MCF 10A (cell line): ENCODE data around the gene SEC61A1. TPM values are rescaled to one million over a fixed set of nuclear protein-coding genes. Genes with fewer than 3 reads are reported as not detected.
A peak's percentile ranks its signal among the peaks of the same experiment; 100 is the strongest.

ENCODE experiments used
- BruUV-seq: library from RNA; stranded (reverse); fragments of 400-500 nt; replicated peaks from 2 replicates; lab custom pipeline; 2021; lab: Mats Ljungman, UMichigan
- CTCF ChIA-PET: fragments of 300-600 bp; sonication (Branson Sonifier 250); formaldehyde crosslinking; extraction: SDS; loops from one replicate; lab custom pipeline; 2021; ENCODE audit warnings: antibody characterized with exemption, inconsistent platforms; lab: Yijun Ruan, JAX
- POLR2A ChIA-PET: fragments of 300-600, 350-650 bp; sonication (Branson Sonifier 250); formaldehyde crosslinking; extraction: SDS; loops from one replicate; lab custom pipeline; 2020; ENCODE audit warnings: antibody characterized with exemption, inconsistent platforms; lab: Yijun Ruan, JAX
- DNase-seq: peaks from one replicate; pipeline ENCODE4 v3.0.0-alpha.2; 2018; ENCODE audit not compliant: unreplicated experiment
- H3K27ac Mint-ChIP-seq: one replicate; pipeline ENCODE4 v1.8.0; 2022; ENCODE audit warnings: mild to moderate bottlenecking, low read depth, mixed read lengths; ENCODE audit not compliant: unreplicated experiment
- H3K27me3 Mint-ChIP-seq: one replicate; pipeline ENCODE4 v1.8.0; 2022; ENCODE audit warnings: mixed read lengths; ENCODE audit not compliant: insufficient read depth, unreplicated experiment
- H3K36me3 Mint-ChIP-seq: one replicate; pipeline ENCODE4 v1.8.0; 2022; ENCODE audit warnings: mild to moderate bottlenecking, moderate library complexity, mixed read lengths; ENCODE audit not compliant: insufficient read depth, unreplicated experiment
- H3K4me1 Mint-ChIP-seq: one replicate; pipeline ENCODE4 v1.8.0; 2022; ENCODE audit warnings: mixed read lengths; ENCODE audit not compliant: insufficient read depth, unreplicated experiment
- H3K4me3 Mint-ChIP-seq: one replicate; pipeline ENCODE4 v1.8.0; 2022; ENCODE audit warnings: mild to moderate bottlenecking, moderate library complexity, mixed read lengths; ENCODE audit not compliant: unreplicated experiment
- H3K9me3 Mint-ChIP-seq: one replicate; pipeline ENCODE4 v1.8.0; 2022; ENCODE audit warnings: mixed read lengths; ENCODE audit not compliant: unreplicated experiment
- intact Hi-C: fragments of 100-400 bp; cut with micrococcal nuclease; formaldehyde crosslinking; loops from 2 replicates; pipeline ENCODE4 v1.14.1; 2022
- total RNA-seq: library from RNA; stranded (reverse); gene quantifications from 2 replicates; pipeline ENCODE4 v1.2.3, GENCODE V29; 2022
- TF ChIP-seq, protein P1 (sequence below): fragments of 200-600 bp; IDR thresholded peaks from one replicate; pipeline ENCODE4 v1.8.0; 2022; ENCODE audit warnings: antibody characterized with exemption, mild to moderate bottlenecking; ENCODE audit not compliant: unreplicated experiment

The SEC61A1 gene
- total RNA-seq, 1 experiment from 2014 or later = 418 TPM

DNA sequence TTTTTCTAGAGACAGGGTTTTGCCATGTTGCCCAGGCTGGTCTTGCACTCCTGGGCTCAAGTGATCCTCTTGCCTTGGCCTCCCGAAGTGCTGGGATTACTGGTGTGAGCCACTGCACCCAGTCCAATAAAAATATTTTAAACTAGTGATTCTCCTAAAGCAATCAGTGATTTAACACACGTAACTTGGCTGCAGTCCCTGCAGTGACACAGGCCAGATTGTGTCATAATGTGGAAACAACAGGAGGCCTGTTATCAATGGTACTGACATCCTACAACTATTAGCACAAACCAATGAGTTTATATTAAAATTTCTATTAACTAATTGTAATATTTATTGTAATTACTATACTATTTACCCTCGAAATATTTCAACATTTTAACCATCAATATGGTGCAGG, 1.6 kb upstream of the SEC61A1 start:
- H3K4me3 Mint-ChIP-seq = peak overlapping the region; percentile 100
- BruUV-seq = no TSS peak
- H3K4me1 Mint-ChIP-seq = peaks cover 35% of the 10 kb centered on the region
- POLR2A ChIA-PET = interaction anchor here (0.8 to 3.0 kb wide), 6 partner anchors 9 to 1579 kb away, joined by 4 to 17 read pairs (median 6); no protein-coding TSS in a partner anchor
- H3K9me3 Mint-ChIP-seq = no peaks in the 10 kb centered on the region
- CTCF ChIA-PET = no interaction called here
- peak; percentile 35 for DNase-seq
- no peaks in the 10 kb centered on the region for H3K27me3 Mint-ChIP-seq
- TF ChIP-seq, protein P1, sequence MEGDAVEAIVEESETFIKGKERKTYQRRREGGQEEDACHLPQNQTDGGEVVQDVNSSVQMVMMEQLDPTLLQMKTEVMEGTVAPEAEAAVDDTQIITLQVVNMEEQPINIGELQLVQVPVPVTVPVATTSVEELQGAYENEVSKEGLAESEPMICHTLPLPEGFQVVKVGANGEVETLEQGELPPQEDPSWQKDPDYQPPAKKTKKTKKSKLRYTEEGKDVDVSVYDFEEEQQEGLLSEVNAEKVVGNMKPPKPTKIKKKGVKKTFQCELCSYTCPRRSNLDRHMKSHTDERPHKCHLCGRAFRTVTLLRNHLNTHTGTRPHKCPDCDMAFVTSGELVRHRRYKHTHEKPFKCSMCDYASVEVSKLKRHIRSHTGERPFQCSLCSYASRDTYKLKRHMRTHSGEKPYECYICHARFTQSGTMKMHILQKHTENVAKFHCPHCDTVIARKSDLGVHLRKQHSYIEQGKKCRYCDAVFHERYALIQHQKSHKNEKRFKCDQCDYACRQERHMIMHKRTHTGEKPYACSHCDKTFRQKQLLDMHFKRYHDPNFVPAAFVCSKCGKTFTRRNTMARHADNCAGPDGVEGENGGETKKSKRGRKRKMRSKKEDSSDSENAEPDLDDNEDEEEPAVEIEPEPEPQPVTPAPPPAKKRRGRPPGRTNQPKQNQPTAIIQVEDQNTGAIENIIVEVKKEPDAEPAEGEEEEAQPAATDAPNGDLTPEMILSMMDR = no peak
- intact Hi-C loops = no loop called here
- no peak overlapping the region for H3K27ac Mint-ChIP-seq
- peaks cover 27% of the 10 kb centered on the region for H3K36me3 Mint-ChIP-seq

DNA sequence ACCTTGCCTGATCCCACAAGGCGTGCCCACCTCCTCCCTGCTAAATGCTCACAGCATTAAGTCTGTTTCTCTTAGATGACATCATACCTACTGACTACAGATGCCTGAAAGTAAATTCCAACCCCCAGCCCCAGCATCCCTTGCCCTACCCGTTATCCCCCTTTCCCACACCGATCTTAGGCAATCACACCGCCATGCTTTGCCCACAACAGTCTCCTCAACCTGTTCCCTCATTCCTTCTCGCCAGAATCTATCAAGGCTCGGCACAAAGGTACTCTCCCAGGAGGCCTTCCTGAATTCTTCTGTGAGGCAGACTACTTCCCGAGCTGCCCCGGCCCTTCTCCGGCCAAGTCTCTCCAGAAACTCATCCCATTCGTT, 789 bp upstream of the SEC61A1 start:
- no peaks in the 10 kb centered on the region for H3K9me3 Mint-ChIP-seq
- no TSS peak for BruUV-seq
- CTCF ChIA-PET = interaction anchor here (0.7 to 0.8 kb wide), 2 partner anchors 256 to 629 kb away, joined by 3 read pairs; no protein-coding TSS in a partner anchor
- peak overlapping the region; percentile 92 for H3K27ac Mint-ChIP-seq
- H3K27me3 Mint-ChIP-seq = no peaks in the 10 kb centered on the region
- peaks cover 37% of the 10 kb centered on the region for H3K4me1 Mint-ChIP-seq
- peak overlapping the region; percentile 100 for H3K4me3 Mint-ChIP-seq
- POLR2A ChIA-PET = interaction anchor here (0.8 to 3.0 kb wide), 9 partner anchors 9 to 1580 kb away, joined by 3 to 17 read pairs (median 6); partner anchors contain the start of gene RUVBL1
- intact Hi-C loops = no loop called here
- DNase-seq = no peak
- peaks cover 34% of the 10 kb centered on the region for H3K36me3 Mint-ChIP-seq
- TF ChIP-seq, protein P1 = no peak

DNA sequence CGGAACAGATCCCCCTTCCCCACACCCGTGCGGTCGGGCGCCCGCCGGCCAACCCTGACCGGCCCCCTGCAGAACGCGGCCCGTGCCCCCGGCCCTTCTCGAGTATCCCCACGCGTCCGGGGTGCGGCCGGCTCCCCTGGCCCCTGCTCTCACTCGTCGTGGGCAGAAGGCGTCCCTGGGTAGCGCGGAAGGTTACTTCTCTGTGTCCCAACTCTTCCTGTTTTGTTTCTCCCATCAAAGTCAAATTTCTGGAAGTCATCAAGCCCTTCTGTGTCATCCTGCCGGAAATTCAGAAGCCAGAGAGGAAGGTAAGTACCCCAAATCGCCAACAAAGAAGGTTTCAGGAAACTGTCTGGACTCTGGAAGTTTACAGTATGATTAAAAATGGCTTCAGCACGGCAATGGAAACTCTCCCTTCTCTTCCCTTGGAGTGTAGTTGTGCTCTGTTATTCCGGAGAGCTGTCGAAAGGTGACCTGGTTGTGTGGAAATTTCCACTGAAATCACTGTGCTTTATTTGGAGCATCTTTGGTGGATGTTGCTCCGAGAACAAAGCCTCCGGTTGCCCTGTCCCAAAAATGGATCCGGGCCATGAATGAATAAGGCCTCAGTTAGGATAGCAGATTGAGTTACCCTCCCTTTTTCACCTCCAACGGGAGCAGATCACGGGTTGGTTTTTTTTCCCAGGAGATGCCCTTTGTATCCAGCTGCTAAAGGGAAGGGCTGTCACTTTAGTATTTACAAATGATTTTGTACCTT, 536 bp downstream of the SEC61A1 start:
- POLR2A ChIA-PET = interaction anchor here (0.6 to 3.0 kb wide), 17 partner anchors 8 to 674 kb away, joined by 3 to 17 read pairs (median 4); partner anchors contain the start of genes MCM2 and RUVBL1

More for the DNA sequence above, 536 bp downstream of the SEC61A1 start:
- DNase-seq = no peak
- Mint-ChIP-seq H3K4me3 (peak overlapping the region; percentile 100), H3K27ac (peak overlapping the region; percentile 92), H3K27me3 (no peaks in the 10 kb centered on the region), H3K36me3 (peaks cover 48% of the 10 kb centered on the region), H3K4me1 (peaks cover 37% of the 10 kb centered on the region), H3K9me3 (no peaks in the 10 kb centered on the region)
- intact Hi-C loops = loop anchor here (1.0 kb wide), 1 partner anchor 42 kb away; no protein-coding TSS in a partner anchor
- TF ChIP-seq, protein P1 = no peak
- TSS peak; percentile 63 for BruUV-seq
- CTCF ChIA-PET = interaction anchor here (0.6 to 2.1 kb wide), 5 partner anchors 14 to 359 kb away, joined by 3 to 13 read pairs (median 3); no protein-coding TSS in a partner anchor
